KMS-11 (cell line): ENCODE measurements around the gene ITGBL1.

Experiments used
- H2AFZ ChIP-seq: fragments of 200-600 bp; sonication (generic); 2 replicates; pipeline ENCODE4 v1.6.1; 2016; ENCODE audit warnings: antibody characterized with exemption, mixed run types, low read depth
- H3K27ac ChIP-seq: fragments of 200-600 bp; sonication (generic); 2 replicates; pipeline ENCODE4 v1.6.1; 2016; ENCODE audit warnings: mild to moderate bottlenecking, mixed run types
- H3K27me3 ChIP-seq: fragments of 200-600 bp; sonication (generic); 2 replicates; pipeline ENCODE4 v1.6.1; 2017; ENCODE audit warnings: mild to moderate bottlenecking, low read depth, mixed run types, moderate library complexity; ENCODE audit not compliant: insufficient read depth
- H3K36me3 ChIP-seq: fragments of 200-600 bp; sonication (generic); 2 replicates; pipeline ENCODE4 v1.6.1; 2017; ENCODE audit warnings: mild to moderate bottlenecking, mixed run types; ENCODE audit not compliant: insufficient read depth
- H3K4me1 ChIP-seq: fragments of 200-600 bp; sonication (generic); 2 replicates; pipeline ENCODE4 v1.6.1; 2016; ENCODE audit warnings: mild to moderate bottlenecking, low read depth, mixed run types; ENCODE audit not compliant: poor library complexity, severe bottlenecking
- H3K4me2 ChIP-seq: fragments of 200-600 bp; sonication (generic); 2 replicates; pipeline ENCODE4 v1.7.0; 2016; ENCODE audit warnings: mild to moderate bottlenecking, mixed run types
- H3K4me3 ChIP-seq: fragments of 200-600 bp; sonication (generic); IDR thresholded peaks from 2 replicates; pipeline ENCODE4 v1.6.1; 2017; ENCODE audit warnings: low read depth, low read length, mixed read lengths; ENCODE audit not compliant: insufficient read depth
- H3K79me2 ChIP-seq: fragments of 200-600 bp; sonication (generic); 2 replicates; pipeline ENCODE4 v1.6.1; 2016; ENCODE audit warnings: low read depth, mixed run types; ENCODE audit not compliant: insufficient read depth
- H3K9ac ChIP-seq: fragments of 200-600 bp; sonication (generic); 2 replicates; pipeline ENCODE4 v1.6.1; 2016; ENCODE audit warnings: mild to moderate bottlenecking, mixed run types
- H4K20me1 ChIP-seq: fragments of 200-600 bp; sonication (generic); 2 replicates; pipeline ENCODE4 v1.6.1; 2016; ENCODE audit warnings: mild to moderate bottlenecking, mixed run types; ENCODE audit not compliant: insufficient read depth
- TF ChIP-seq, protein P1 (sequence below): fragments of 200-600 bp; sonication (generic); conservative IDR thresholded peaks from 2 replicates; pipeline ENCODE4 v1.6.1; 2017; ENCODE audit warnings: low read depth, mild to moderate bottlenecking, antibody characterized with exemption, low read length, moderate library complexity, mixed read lengths

Gene ITGBL1, protein sequence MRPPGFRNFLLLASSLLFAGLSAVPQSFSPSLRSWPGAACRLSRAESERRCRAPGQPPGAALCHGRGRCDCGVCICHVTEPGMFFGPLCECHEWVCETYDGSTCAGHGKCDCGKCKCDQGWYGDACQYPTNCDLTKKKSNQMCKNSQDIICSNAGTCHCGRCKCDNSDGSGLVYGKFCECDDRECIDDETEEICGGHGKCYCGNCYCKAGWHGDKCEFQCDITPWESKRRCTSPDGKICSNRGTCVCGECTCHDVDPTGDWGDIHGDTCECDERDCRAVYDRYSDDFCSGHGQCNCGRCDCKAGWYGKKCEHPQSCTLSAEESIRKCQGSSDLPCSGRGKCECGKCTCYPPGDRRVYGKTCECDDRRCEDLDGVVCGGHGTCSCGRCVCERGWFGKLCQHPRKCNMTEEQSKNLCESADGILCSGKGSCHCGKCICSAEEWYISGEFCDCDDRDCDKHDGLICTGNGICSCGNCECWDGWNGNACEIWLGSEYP

DNA sequence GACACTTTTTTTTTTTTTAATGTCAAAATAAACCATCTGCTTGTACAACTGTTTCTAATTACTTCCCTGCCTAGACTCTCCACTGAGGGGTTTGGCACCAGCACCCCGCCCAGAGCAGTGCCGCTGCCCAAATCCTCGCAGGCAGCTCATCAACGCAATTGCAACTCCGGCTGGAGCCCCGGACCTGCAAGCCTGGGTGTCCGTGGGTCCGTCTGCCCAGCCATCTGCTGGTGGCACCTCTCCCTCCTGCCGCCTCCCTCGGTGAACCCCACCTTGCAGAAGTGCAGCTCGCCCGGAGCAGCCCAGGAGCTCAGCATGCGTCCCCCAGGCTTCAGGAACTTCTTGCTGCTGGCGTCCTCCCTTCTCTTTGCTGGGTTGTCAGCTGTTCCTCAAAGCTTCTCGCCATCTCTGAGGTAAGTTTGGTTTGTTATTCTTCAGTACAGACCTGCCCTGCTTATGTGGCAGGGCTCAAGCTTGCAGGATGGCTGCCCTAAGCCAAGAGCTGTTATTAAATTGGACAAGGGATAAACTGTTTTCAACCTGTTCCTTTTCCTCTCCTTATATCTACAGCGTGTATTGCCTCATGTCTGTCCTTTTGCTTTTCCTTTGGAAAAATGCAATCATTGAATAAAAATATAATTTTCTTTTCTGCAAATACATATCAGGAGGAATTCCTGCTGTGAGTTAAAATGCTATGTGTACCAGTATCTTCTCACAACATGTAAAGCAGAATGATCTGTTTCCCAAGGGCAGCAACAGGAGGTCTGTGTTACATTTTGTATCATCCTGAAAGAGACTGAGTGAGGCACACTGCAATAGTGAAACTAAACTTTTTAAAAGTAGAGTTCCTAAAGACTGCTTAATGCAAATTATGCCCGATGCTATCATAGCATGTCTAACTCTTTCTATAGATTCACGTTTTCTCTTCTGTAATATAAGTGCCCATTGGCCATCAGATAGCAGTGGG is at the start of gene ITGBL1:
TSS of gene ITGBL1 (plus strand) at position 157 of the 967 bp plus-strand sequence. CDS start at position 316, 159 bp downstream.
- H3K27me3 ChIP-seq: no peaks in the 10 kb centered on the region
- H3K36me3 ChIP-seq: no peaks in the 10 kb centered on the region
- no peak within 1 kb of the TSS for H3K4me2 ChIP-seq
- H3K4me1 ChIP-seq: no peaks in the 10 kb centered on the region
- TF ChIP-seq, protein P1, sequence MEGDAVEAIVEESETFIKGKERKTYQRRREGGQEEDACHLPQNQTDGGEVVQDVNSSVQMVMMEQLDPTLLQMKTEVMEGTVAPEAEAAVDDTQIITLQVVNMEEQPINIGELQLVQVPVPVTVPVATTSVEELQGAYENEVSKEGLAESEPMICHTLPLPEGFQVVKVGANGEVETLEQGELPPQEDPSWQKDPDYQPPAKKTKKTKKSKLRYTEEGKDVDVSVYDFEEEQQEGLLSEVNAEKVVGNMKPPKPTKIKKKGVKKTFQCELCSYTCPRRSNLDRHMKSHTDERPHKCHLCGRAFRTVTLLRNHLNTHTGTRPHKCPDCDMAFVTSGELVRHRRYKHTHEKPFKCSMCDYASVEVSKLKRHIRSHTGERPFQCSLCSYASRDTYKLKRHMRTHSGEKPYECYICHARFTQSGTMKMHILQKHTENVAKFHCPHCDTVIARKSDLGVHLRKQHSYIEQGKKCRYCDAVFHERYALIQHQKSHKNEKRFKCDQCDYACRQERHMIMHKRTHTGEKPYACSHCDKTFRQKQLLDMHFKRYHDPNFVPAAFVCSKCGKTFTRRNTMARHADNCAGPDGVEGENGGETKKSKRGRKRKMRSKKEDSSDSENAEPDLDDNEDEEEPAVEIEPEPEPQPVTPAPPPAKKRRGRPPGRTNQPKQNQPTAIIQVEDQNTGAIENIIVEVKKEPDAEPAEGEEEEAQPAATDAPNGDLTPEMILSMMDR: no peak
- H3K79me2 ChIP-seq: no peaks in the 10 kb centered on the region
- H2AFZ ChIP-seq: peak within 1 kb of the TSS; percentile 6; the same call in 1 of the 2 replicates
- H3K27ac ChIP-seq: no peak within 1 kb of the TSS
- H4K20me1 ChIP-seq: no peaks in the 10 kb centered on the region
- H3K9ac ChIP-seq: no peak within 1 kb of the TSS
- H3K4me3 ChIP-seq: no peak within 1 kb of the TSS

DNA sequence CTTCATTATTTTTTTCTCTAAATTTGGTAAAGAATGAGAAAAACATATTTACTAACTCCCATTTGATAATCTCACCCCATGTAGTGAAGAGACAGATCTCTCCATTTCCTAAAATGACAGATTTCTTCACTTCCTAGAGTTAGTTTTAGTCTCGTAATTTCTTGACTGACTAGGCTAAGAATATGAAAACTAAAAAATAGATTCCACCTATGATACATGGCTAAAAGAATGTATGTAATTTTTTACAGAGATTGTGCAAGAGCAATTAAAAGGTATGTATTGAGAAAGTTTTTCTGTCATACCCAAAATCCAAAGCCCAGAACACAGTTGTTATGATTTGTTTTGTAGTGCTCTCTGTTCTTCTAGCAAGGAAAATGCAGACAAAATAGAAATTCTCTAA is 45.7 kb upstream of the ITGBL1 start:
- H3K4me1 ChIP-seq: no peaks in the 10 kb centered on the region
- no peaks in the 10 kb centered on the region for H4K20me1 ChIP-seq
- H3K9ac ChIP-seq: no peak overlapping the region
- TF ChIP-seq, protein P1: no peak
- H3K36me3 ChIP-seq: no peaks in the 10 kb centered on the region
- no peak overlapping the region for H3K4me2 ChIP-seq
- H3K27me3 ChIP-seq: no peaks in the 10 kb centered on the region
- no peak overlapping the region for H3K27ac ChIP-seq
- no peak overlapping the region for H3K4me3 ChIP-seq
- no peaks in the 10 kb centered on the region for H3K79me2 ChIP-seq
- no peak overlapping the region for H2AFZ ChIP-seq

DNA sequence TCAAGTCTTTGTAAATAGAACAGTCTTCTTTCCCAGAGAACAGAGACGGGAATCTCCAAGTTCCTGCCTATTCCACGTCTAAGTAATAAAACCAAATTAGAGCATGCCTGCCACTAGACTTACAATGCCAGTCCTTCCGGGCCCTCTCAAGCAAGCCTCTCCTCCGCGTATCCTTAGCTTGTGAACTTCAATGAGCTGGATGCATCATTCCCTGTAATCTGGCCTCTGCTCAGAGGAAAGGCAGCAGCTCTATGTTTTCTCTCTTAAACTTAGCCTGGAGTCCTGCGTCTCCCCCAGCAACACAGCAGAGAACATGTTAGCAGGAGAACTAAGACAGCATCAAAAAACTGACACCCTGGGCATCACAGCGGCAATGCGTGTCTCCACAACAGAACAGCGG is 44.3 kb upstream of the ITGBL1 start:
- H3K27ac ChIP-seq: no peak overlapping the region
- no peaks in the 10 kb centered on the region for H3K79me2 ChIP-seq
- H3K4me3 ChIP-seq: no peak overlapping the region
- no peaks in the 10 kb centered on the region for H3K4me1 ChIP-seq
- H4K20me1 ChIP-seq: no peaks in the 10 kb centered on the region
- H3K27me3 ChIP-seq: no peaks in the 10 kb centered on the region
- TF ChIP-seq, protein P1: no peak
- no peak overlapping the region for H2AFZ ChIP-seq
- H3K9ac ChIP-seq: no peak overlapping the region
- no peak overlapping the region for H3K4me2 ChIP-seq
- no peaks in the 10 kb centered on the region for H3K36me3 ChIP-seq

DNA sequence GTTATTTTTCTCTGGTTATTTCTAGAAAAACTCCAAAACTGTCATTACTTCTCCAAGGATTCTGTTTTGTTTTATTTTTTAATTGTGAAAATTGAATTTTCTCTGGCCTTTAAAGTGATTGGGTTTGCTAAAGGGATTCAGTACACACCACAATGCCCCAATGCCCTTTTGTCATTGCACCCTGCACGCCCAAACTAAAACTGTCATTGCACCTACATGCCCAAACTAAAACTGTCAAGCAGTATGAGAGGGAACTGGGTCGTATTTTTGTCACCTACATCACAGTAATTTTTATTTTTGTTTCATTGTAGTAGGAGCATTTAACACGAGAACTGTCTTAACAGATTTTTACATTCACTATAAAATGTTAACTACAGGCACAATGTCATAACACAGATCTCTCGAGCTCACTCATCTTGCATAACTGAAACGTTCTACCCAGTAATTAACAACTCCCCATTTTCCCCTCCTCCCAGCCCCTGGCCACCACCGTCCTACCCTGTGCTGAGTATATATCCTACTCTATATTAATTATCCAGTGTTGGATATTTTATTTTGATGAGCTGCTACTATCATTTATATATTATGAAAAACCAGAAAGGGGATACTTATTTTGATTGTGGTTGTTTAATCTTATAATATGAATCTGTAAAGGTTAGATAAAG is 43.4 kb upstream of the ITGBL1 start:
- H3K9ac ChIP-seq: no peak overlapping the region
- H3K4me3 ChIP-seq: no peak overlapping the region
- H3K79me2 ChIP-seq: no peaks in the 10 kb centered on the region
- no peak overlapping the region for H3K4me2 ChIP-seq
- no peak overlapping the region for H3K27ac ChIP-seq
- no peak overlapping the region for H2AFZ ChIP-seq
- TF ChIP-seq, protein P1: no peak
- no peaks in the 10 kb centered on the region for H3K27me3 ChIP-seq
- no peaks in the 10 kb centered on the region for H4K20me1 ChIP-seq
- no peaks in the 10 kb centered on the region for H3K36me3 ChIP-seq
- H3K4me1 ChIP-seq: no peaks in the 10 kb centered on the region
